Measurements from ENCODE around the gene FCMR.

DNA sequence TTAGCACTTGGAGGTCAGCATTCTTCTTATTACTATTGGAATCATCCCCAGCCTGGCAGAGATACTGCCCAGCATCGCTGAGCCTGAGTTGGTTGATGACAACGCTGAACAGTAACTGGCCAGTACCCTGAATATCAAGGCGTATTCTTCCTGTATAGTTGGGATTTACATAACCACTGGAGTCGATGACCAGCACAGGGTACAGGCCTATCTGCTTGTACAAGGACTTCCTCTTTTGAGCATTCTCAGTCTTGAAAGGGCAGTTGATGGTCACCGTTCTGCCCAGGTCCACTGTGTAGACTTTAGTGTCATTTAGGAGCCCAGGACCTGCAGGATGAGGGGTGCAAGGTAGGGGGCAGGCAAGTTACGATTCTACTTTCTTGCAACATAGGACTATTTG lies 15.7 kb upstream of the FCMR start:
- TF ChIP-seq POLR2AphosphoS5 (IDR thresholded peaks at IDR 0.05; ENCODE audit: low read depth, low read length), result no peak
- no peak for TF ChIP-seq POLR2A (IDR thresholded peaks at IDR 0.05; ENCODE audit: low read depth, low read length)
- no peak for TF ChIP-seq TAF1 (IDR thresholded peaks at IDR 0.05; ENCODE audit: low read depth, low read length)
- peak; percentile 48 for TF ChIP-seq SPI1 (IDR thresholded peaks at IDR 0.05; ENCODE audit: low read depth, low read length)

Data from GM12891 (cell line).